Activated effector memory CD4-positive, alpha-beta T cell treated with Interleukin-2 at 50 U/mL for 16 hours (primary cell): ENCODE data around the gene PDZD2.

Source experiments
- DNase-seq: peaks from one replicate; pipeline ENCODE4 v3.0.0-alpha.2; 2020

PDZD2 gene

GRCh38 chr5:32155211-32155610 lies 516.3 kb downstream of the PDZD2 start:
- DNase-seq: no peak

GRCh38 chr5:32156635-32157034 lies 517.7 kb downstream of the PDZD2 start:
- no peak for DNase-seq

GRCh38 chr5:32157078-32157477 lies 518.1 kb downstream of the PDZD2 start:
- no peak for DNase-seq

GRCh38 chr5:32158679-32158975 lies 519.7 kb downstream of the PDZD2 start:
- no peak for DNase-seq

- DNase-seq: no peak
Observed at GRCh38 chr5:32159328-32160072, 520.6 kb downstream of the PDZD2 start.

- DNase-seq: no peak
Observed at GRCh38 chr5:32160228-32160627, 521.3 kb downstream of the PDZD2 start.
